CD4-positive, alpha-beta T cell (primary cell): Measurements from ENCODE around the gene USP6NL. TPM values are rescaled to one million over a fixed set of nuclear protein-coding genes. Genes with fewer than 3 reads are reported as not detected.

Experiments used
- ATAC-seq: fragments of 200-7000 bp; cut with Tn5 transposase; one replicate; pipeline ENCODE4 v1.10.0; 2022; ENCODE audit warnings: mild to moderate bottlenecking; ENCODE audit not compliant: poor library complexity
- CTCF ChIA-PET: fragments of 350-600 bp; sonication (Branson Sonifier 250); formaldehyde crosslinking; loops from one replicate; lab custom pipeline; 2021; ENCODE audit warnings: antibody characterized with exemption, inconsistent platforms; lab: Charles Lee
- POLR2A ChIA-PET: fragments of 350-600 bp; sonication (Branson Sonifier 250); formaldehyde crosslinking; loops from one replicate; lab custom pipeline; 2021; ENCODE audit warnings: antibody characterized with exemption, inconsistent platforms; lab: Charles Lee
- DNase-seq, 14 experiments: peaks; one replicate each; pipeline ENCODE4 v3.0.0-alpha.2; 2013 to 2020; ENCODE audit warnings: mixed read lengths in 2 of 14
- H3K27ac ChIP-seq, 2 donors: one replicate each; pipeline versions ENCODE4 v1.5.1 to v1.7.0; 2013; ENCODE audit warnings: low read length in 2 of 2, low read depth in 1 of 2, mild to moderate bottlenecking in 1 of 2
- H3K27me3 ChIP-seq, 2 experiments: 1 replicate in 1 of 2; 2 replicates in 1 of 2; pipeline versions ENCODE4 v1.6.1 to v1.7.0; 2013; ENCODE audit warnings: low read length in 2 of 2, control low read depth in 1 of 2, mild to moderate bottlenecking in 1 of 2, moderate library complexity in 1 of 2; ENCODE audit not compliant: insufficient read depth in 2 of 2, control insufficient read depth in 1 of 2
- H3K36me3 ChIP-seq: one replicate; pipeline ENCODE4 v1.6.1; 2013; ENCODE audit warnings: low read length, control low read depth; ENCODE audit not compliant: insufficient read depth
- H3K4me1 ChIP-seq: one replicate; pipeline ENCODE4 v1.6.1; 2013; ENCODE audit warnings: low read length, control low read depth; ENCODE audit not compliant: insufficient read depth
- H3K4me3 ChIP-seq: one replicate; pipeline ENCODE4 v1.5.1; 2013; ENCODE audit warnings: mild to moderate bottlenecking, low read length, moderate library complexity
- H3K9me3 ChIP-seq, 2 experiments: 1 replicate in 1 of 2; 2 replicates in 1 of 2; pipeline versions ENCODE4 v1.6.1 to v1.7.0; 2013; ENCODE audit warnings: low read length in 2 of 2, mild to moderate bottlenecking in 2 of 2, control low read depth in 1 of 2, moderate library complexity in 1 of 2; ENCODE audit not compliant: control insufficient read depth in 1 of 2, insufficient read depth in 1 of 2
- H3K27ac Mint-ChIP-seq: one replicate; pipeline ENCODE4 v1.8.0; 2020; ENCODE audit warnings: mixed read lengths
- H3K27me3 Mint-ChIP-seq: one replicate; pipeline ENCODE4 v1.8.0; 2021; ENCODE audit warnings: mixed read lengths
- H3K36me3 Mint-ChIP-seq: one replicate; pipeline ENCODE4 v1.8.0; 2021; ENCODE audit warnings: low read depth, mixed read lengths
- H3K4me1 Mint-ChIP-seq: one replicate; pipeline ENCODE4 v1.8.0; 2021; ENCODE audit warnings: low read depth, mixed read lengths
- H3K4me3 Mint-ChIP-seq: one replicate; pipeline ENCODE4 v1.8.0; 2020; ENCODE audit warnings: mild to moderate bottlenecking, mixed read lengths
- H3K9me3 Mint-ChIP-seq: one replicate; pipeline ENCODE4 v1.8.0; 2020; ENCODE audit warnings: mixed read lengths
- CTCF ChIP-seq: fragments of 200-600 bp; IDR thresholded peaks from one replicate; pipeline ENCODE4 v1.8.0; 2022; ENCODE audit warnings: antibody characterized with exemption, mild to moderate bottlenecking
- intact Hi-C, 2 experiments: fragments of 100-400 bp; cut with DNase I in 1 of 2; cut with micrococcal nuclease in 1 of 2; formaldehyde crosslinking; loops; one replicate each; pipeline versions ENCODE4 v1.15.1 to v1.9.0; 2023 to 2025; cut with DNase I, micrococcal nuclease
- total RNA-seq, 174 experiments: library from RNA in 2 of 174; stranded (reverse) in 2 of 174; gene quantifications; one replicate each; pipeline ENCODE4 v1.2.3 and lab custom pipeline; 2021 to 2026

The USP6NL gene
- total RNA-seq, 2 experiments from 2014 or later, result 5.2 to 5.6 TPM

DNA sequence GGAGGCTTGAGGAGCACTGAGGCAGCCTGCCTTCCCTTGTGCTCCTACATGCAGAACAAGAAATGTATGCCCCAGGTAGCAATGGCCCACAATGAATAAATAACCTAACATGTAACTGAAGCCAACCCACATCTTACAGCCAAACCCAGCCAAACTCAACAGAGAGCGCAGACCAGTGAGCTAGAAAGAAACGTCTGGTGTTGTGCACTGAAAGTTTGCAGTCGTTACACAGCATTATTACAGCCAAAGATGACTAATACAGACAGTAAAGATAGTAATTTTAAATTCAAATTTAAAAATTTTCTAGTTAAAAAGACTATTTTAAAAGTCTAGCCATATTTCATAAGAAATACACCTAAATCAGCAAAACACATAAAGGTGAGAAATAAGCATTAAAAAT lies 11.2 kb downstream of the USP6NL start:
- no peak overlapping the region for H3K4me3 ChIP-seq
- CTCF ChIA-PET, result no interaction called here
- no peak for DNase-seq
- no peak for ATAC-seq
- Mint-ChIP-seq H3K27me3 (no peaks in the 10 kb centered on the region), H3K36me3 (no peaks in the 10 kb centered on the region), H3K4me1 (peaks cover 23% of the 10 kb centered on the region), H3K9me3 (no peaks in the 10 kb centered on the region), H3K4me3 (no peak overlapping the region), H3K27ac (no peak overlapping the region)
- intact Hi-C loops, result loop anchor here in 1 of 2 experiments (5.0 kb wide), 1 partner anchor 68 kb away; no protein-coding TSS in a partner anchor
- H3K27ac ChIP-seq, result no peak overlapping the region
- H3K9me3 ChIP-seq, result no peaks in the 10 kb centered on the region
- TF ChIP-seq CTCF, result no peak
- no peaks in the 10 kb centered on the region for H3K36me3 ChIP-seq
- POLR2A ChIA-PET, result interaction anchor here (0.7 kb wide), 1 partner anchor 308 kb away, joined by 3 read pairs; no protein-coding TSS in a partner anchor
- H3K27me3 ChIP-seq, result no peaks in the 10 kb centered on the region
- no peaks in the 10 kb centered on the region for H3K4me1 ChIP-seq

DNA sequence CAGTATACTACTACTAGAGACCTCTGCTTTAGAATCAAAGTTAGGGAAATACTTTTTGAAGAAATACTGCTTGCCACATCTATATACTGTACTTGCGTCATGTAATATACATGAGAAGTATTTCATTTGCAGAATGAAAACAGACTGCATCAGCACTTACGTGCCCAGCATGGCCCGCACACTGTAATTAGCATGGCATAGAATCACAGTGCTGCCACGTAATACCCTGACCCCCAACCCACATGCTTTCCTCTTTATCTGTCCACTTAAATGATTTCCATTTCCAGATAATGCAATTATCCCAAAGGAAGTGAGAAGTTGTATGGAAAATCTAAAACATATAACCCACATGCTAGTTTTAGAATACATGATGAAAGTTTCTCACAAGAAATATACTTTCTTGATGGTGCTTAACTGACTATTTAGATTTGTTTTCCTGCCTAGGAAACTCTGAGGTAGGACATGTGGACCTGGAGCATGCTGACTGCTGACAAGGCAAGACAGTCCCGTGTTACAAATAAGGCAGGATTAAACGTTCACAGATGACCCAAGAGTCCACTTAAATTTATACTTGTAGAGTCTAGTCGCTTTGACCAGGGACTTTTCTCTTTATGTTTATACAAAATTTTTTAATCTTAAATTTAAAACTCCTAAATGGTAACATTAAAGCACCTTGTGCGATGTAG lies 12.6 kb downstream of the USP6NL start:
- no peaks in the 10 kb centered on the region for H3K4me1 ChIP-seq
- TF ChIP-seq CTCF, result no peak
- H3K36me3 ChIP-seq, result no peaks in the 10 kb centered on the region
- ATAC-seq, result no peak
- H3K27me3 Mint-ChIP-seq, result no peaks in the 10 kb centered on the region
- no peak overlapping the region for H3K4me3 Mint-ChIP-seq
- H3K9me3 Mint-ChIP-seq, result no peaks in the 10 kb centered on the region
- H3K27ac Mint-ChIP-seq, result no peak overlapping the region
- DNase-seq, result no peak
- H3K27me3 ChIP-seq, result no peaks in the 10 kb centered on the region
- intact Hi-C loops, result no loop called here
- H3K4me3 ChIP-seq, result no peak overlapping the region
- ChIA-PET CTCF (no interaction called here), POLR2A (no interaction called here)
- H3K9me3 ChIP-seq, result no peaks in the 10 kb centered on the region
- H3K27ac ChIP-seq, result no peak overlapping the region
- no peaks in the 10 kb centered on the region for H3K36me3 Mint-ChIP-seq
- H3K4me1 Mint-ChIP-seq, result peaks cover 12% of the 10 kb centered on the region

DNA sequence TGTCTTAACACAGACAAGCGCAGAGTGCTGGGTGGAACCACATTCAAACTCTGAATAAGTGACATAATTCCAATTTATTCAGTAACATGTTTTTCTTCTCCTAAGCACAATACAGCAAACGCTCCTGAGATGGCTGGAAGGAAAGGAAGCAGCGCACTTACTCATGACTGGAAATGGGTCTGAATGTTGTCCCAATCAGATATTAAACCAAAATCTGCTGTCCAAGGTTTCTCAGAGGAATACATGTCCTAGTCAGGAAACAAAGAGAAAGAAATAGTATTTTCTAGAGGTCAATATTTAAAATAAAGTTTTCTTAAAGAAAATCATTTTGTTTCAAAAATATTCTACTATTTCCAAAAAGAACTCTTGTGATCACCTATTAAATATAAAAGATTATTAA lies 14.0 kb downstream of the USP6NL start:
- no peak for ATAC-seq
- Histone ChIP-seq H3K4me3 (no peak overlapping the region), H3K9me3 (no peaks in the 10 kb centered on the region), H3K4me1 (no peaks in the 10 kb centered on the region), H3K27me3 (no peaks in the 10 kb centered on the region), H3K36me3 (no peaks in the 10 kb centered on the region), H3K27ac (no peak overlapping the region)
- no peak overlapping the region for H3K27ac Mint-ChIP-seq
- H3K36me3 Mint-ChIP-seq, result no peaks in the 10 kb centered on the region
- no peaks in the 10 kb centered on the region for H3K27me3 Mint-ChIP-seq
- no peaks in the 10 kb centered on the region for H3K4me1 Mint-ChIP-seq
- no peak for DNase-seq
- TF ChIP-seq CTCF, result no peak
- H3K9me3 Mint-ChIP-seq, result no peaks in the 10 kb centered on the region
- ChIA-PET POLR2A (no interaction called here), CTCF (no interaction called here)
- H3K4me3 Mint-ChIP-seq, result no peak overlapping the region
- intact Hi-C loops, result no loop called here
